DMS153 treated with DMSO at 0.1 percent for 48 hours (cell line): Measurements from ENCODE around the gene MAPK6.
"Not testable (repeated sequence)": the region's sequence is repeated elsewhere in the genome, so short reads cannot be mapped to it uniquely, and the experiment has no call there.

Experiments used
- DNase-seq: peaks from one replicate; lab custom pipeline; 2025; ENCODE audit not compliant: unreplicated experiment; lab: John Stamatoyannopoulos, UW

MAPK6 gene

GRCh38 chr15:52018693-52019393 lies at the start of gene MAPK6:
TSS of gene MAPK6 (plus strand) at chr15:52019219. CDS start at chr15:52046461, 27,242 bp downstream.
- peak; percentile 19 for DNase-seq

- DNase-seq: no peak
These were observed 49.3 kb upstream of the MAPK6 start for GRCh38 chr15:51969728-51970127.

- DNase-seq: no peak
These were observed 48.7 kb upstream of the MAPK6 start for GRCh38 chr15:51970132-51970817.

GRCh38 chr15:51971032-51971374 lies 48.0 kb upstream of the MAPK6 start:
- no peak for DNase-seq

GRCh38 chr15:51971375-51972133 lies 47.5 kb upstream of the MAPK6 start, which contains the start of gene LEO1:
TSS of gene LEO1 (minus strand) at chr15:51971778. CDS start at chr15:51971745, 33 bp downstream.
- DNase-seq: peak; percentile 66

- no peak for DNase-seq
These were observed 45.8 kb upstream of the MAPK6 start for GRCh38 chr15:51973220-51973619.

GRCh38 chr15:51973775-51974174 lies 45.2 kb upstream of the MAPK6 start:
- DNase-seq: no peak

- DNase-seq: peak; percentile 68
These were observed 36.8 kb upstream of the MAPK6 start for GRCh38 chr15:51982013-51982769.

- DNase-seq: no peak
These were observed 36.3 kb upstream of the MAPK6 start for GRCh38 chr15:51982770-51983103.

GRCh38 chr15:51991141-51991540 lies 27.9 kb upstream of the MAPK6 start:
- no peak for DNase-seq

- no peak for DNase-seq
These were observed 26.1 kb upstream of the MAPK6 start for GRCh38 chr15:51992953-51993352.

- DNase-seq: no peak
These were observed 16.7 kb upstream of the MAPK6 start for GRCh38 chr15:52002351-52002750.

- DNase-seq: not testable (repeated sequence)
These were observed 15.9 kb upstream of the MAPK6 start for GRCh38 chr15:52003089-52003488.

- no peak for DNase-seq
These were observed 15.3 kb upstream of the MAPK6 start for GRCh38 chr15:52003710-52004109.

- DNase-seq: no peak
These were observed 14.2 kb upstream of the MAPK6 start for GRCh38 chr15:52004806-52005205.

GRCh38 chr15:52005748-52006701 lies 13.0 kb upstream of the MAPK6 start:
- DNase-seq: no peak

- no peak for DNase-seq
These were observed 12.2 kb upstream of the MAPK6 start for GRCh38 chr15:52006702-52007340.

- DNase-seq: no peak
These were observed 10.7 kb upstream of the MAPK6 start for GRCh38 chr15:52008359-52008697.

- peak; percentile 46 for DNase-seq
These were observed 10.2 kb upstream of the MAPK6 start for GRCh38 chr15:52008698-52009434.
